ENCODE measurements around the gene TNIK. TPM values are rescaled to one million over a fixed set of nuclear protein-coding genes. Genes with fewer than 3 reads are reported as not detected.
A peak's percentile ranks its signal among the peaks of the same experiment; 100 is the strongest.

Gene TNIK
- total and polyA plus RNA-seq, 4 donors = 3.7 to 9.8 (median 5.2) TPM

DNA sequence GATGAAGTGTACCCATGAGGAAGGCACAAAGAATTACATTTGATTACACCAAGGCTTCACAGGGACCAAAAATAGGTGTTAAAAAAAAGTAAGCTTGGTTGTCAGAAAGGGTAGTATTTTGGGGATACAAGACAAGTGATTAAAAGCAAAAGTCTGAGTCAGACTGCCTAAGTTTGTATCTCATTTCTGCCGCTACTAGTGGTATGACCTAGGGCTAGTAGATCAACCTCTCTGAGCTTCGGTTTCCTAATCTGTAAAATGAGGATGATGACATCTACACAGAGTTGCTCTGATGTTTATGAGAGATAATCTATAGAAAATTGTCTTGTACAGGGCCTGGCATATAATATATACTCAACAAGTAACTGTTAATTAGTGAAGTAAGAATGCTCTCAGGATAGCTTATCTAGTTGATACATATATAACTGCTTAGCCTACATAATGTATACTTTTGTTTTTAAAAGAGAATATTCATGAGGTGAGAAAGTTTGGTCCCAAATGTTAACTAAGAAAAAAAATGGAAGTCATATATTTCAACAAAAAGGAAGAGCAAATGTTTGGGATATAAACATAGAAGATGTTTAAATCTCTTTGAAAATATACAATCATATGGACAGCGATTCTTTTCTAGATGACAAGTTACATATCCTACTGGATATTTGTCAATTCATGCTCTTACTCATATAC, 270.7 kb downstream of the TNIK start:
- no peak overlapping the region for H3K9ac ChIP-seq (ENCODE audit: low read depth in 1 of 2, low read length in 2 of 2)
- DNase-seq (ENCODE audit: low spot score) = no peak
- H3K4me1 ChIP-seq (ENCODE audit: control insufficient read depth in 4 of 4, insufficient read depth in 4 of 4, low read length in 3 of 4) = peaks cover 0 to 10% (median 4%) of the 10 kb centered on the region in 4 donors
- TF ChIP-seq FOXA2 (IDR thresholded peaks at IDR 0.05) (no peak), HNF4A (conservative IDR thresholded peaks at IDR 0.05) (no peak)
- H3K36me3 ChIP-seq (ENCODE audit: control insufficient read depth in 4 of 4, insufficient read depth in 3 of 4, low read depth in 1 of 4, low read length in 3 of 4) = no peaks in the 10 kb centered on the region
- no peaks in the 10 kb centered on the region for H3K27me3 ChIP-seq (ENCODE audit: control insufficient read depth in 4 of 4, insufficient read depth in 4 of 4, low read length in 3 of 4)
- H3K27ac ChIP-seq (ENCODE audit: low read depth in 1 of 2, low read length in 2 of 2) = no peak overlapping the region
- 90% methylated on average over 3 of the region's 3 CpGs for WGBS
- H3K4me3 ChIP-seq (ENCODE audit: low read depth in 1 of 3, low read length in 3 of 3) = no peak overlapping the region
- no peaks in the 10 kb centered on the region for H3K9me3 ChIP-seq (ENCODE audit: control insufficient read depth in 4 of 4, low read length in 3 of 4)

DNA sequence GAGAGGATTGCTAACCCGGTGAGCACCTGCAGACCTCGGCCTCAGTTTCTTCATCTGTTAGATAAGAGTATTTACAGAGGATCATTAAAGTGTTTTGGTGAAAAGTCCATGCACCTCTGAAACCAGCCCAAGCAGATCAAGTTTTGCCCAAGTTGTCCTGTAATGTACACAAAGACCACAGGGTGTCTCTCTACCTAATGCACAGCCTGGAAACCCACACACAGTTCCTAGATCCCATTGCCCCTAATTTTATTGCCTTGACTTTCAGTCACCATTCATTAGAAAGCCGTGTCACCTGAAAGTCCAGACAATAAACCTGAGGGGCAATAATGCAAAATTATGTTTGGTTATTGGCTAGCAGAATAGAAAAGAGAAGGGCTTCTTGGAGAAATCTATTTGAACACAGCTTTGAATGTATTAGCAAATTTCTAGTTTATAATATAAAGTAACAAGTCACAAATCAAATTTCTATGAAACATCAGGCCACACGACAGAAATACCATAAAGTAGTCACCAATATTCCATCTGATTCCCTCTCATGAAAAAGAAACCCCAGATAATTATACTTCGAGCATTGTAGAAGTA, 272.4 kb downstream of the TNIK start:
- TF ChIP-seq CTCF (IDR thresholded peaks at IDR 0.05; ENCODE audit: low read depth, low read length, missing input control) (peak; percentile 68), HNF4A (conservative IDR thresholded peaks at IDR 0.05) (no peak), RAD21 (IDR thresholded peaks at IDR 0.05) (peak; percentile 89 to 95)
- Histone ChIP-seq H3K9ac (ENCODE audit: low read depth in 1 of 2, low read length in 2 of 2) (peak overlapping the region in 1 of 2 donors; percentile 17), H3K27me3 (ENCODE audit: control insufficient read depth in 4 of 4, insufficient read depth in 4 of 4, low read length in 3 of 4) (no peaks in the 10 kb centered on the region), H3K36me3 (ENCODE audit: control insufficient read depth in 4 of 4, insufficient read depth in 3 of 4, low read depth in 1 of 4, low read length in 3 of 4) (no peaks in the 10 kb centered on the region), H3K4me3 (ENCODE audit: low read depth in 1 of 3, low read length in 3 of 3) (no peak overlapping the region), H3K4me1 (ENCODE audit: control insufficient read depth in 4 of 4, insufficient read depth in 4 of 4, low read length in 3 of 4) (peaks cover 0 to 13% (median 4%) of the 10 kb centered on the region in 4 donors), H3K9me3 (ENCODE audit: control insufficient read depth in 4 of 4, low read length in 3 of 4) (no peaks in the 10 kb centered on the region), H3K27ac (ENCODE audit: low read depth in 1 of 2, low read length in 2 of 2) (no peak overlapping the region)
- WGBS = 33% methylated on average over 5 of the region's 5 CpGs
- no peak for DNase-seq (ENCODE audit: low spot score)

- no peaks in the 10 kb centered on the region for H3K9me3 ChIP-seq (ENCODE audit: control insufficient read depth in 4 of 4, low read length in 3 of 4)
- no peaks in the 10 kb centered on the region for H3K36me3 ChIP-seq (ENCODE audit: control insufficient read depth in 4 of 4, insufficient read depth in 3 of 4, low read depth in 1 of 4, low read length in 3 of 4)
- WGBS = 77% methylated on average over 3 of the region's 3 CpGs
- no peak for DNase-seq (ENCODE audit: low spot score)
- H3K27ac ChIP-seq (ENCODE audit: low read depth in 1 of 2, low read length in 2 of 2) = no peak overlapping the region
- no peak overlapping the region for H3K9ac ChIP-seq (ENCODE audit: low read depth in 1 of 2, low read length in 2 of 2)
- no peaks in the 10 kb centered on the region for H3K27me3 ChIP-seq (ENCODE audit: control insufficient read depth in 4 of 4, insufficient read depth in 4 of 4, low read length in 3 of 4)
- TF ChIP-seq JUND (IDR thresholded peaks at IDR 0.05) (no peak), CTCF (IDR thresholded peaks at IDR 0.05; ENCODE audit: low read depth, low read length, missing input control) (no peak), YY1 (IDR thresholded peaks at IDR 0.05) (no peak), RXRA (IDR thresholded peaks at IDR 0.05) (no peak)
- TF ChIP-seq, protein P1, sequence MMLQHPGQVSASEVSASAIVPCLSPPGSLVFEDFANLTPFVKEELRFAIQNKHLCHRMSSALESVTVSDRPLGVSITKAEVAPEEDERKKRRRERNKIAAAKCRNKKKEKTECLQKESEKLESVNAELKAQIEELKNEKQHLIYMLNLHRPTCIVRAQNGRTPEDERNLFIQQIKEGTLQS (IDR thresholded peaks at IDR 0.05) = no peak
- H3K4me1 ChIP-seq (ENCODE audit: control insufficient read depth in 4 of 4, insufficient read depth in 4 of 4, low read length in 3 of 4) = peaks cover 0 to 14% (median 4%) of the 10 kb centered on the region in 4 donors
- no peak overlapping the region for H3K4me3 ChIP-seq (ENCODE audit: low read depth in 1 of 3, low read length in 3 of 3)
Observed at GRCh38 chr3:171186817-171187500, 273.2 kb downstream of the TNIK start.
